Measurements from ENCODE around the gene QSOX2.
A peak's percentile ranks its signal among the peaks of the same experiment; 100 is the strongest.

The QSOX2 gene

DNA sequence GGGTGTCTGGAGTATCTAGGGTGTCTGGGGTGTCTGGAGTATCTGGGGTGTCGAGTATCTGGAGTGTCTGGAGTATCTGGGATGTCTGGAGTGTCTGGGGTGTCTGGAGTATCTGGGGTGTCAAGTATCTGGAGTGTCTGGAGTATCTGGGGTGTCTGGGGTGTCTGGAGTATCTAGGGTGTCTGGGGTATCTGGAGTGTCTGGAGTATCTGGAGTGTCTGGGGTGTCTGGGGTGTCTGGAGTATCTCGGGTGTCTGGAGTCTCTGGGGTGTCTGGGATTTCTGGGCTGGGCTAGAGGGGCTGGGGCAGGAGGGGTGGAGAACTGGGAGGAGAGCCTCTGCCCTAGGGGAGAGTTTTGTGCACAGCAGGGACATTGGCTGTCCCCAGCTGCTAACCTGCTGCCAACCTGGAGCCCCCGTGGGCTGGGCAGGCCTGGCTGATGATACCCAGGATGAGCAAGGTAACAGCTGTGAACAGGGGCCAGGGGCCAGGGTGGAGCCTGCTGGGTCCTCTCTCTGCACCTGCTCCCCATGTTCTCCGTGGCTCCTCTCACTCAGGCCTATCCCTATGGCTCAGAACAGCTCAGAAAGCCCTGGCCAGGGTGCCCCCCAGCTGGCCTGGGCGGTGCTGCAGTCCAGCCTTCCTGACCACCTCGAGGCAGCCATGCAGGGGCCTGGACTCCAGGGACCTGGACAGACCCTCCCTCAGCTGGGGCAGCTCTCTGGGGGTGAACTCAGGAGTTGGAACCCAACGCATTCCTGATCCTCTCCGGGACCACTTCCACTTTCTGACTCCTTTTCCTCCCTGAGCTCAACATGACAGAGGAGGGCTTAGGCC, 70.6 kb downstream of the QSOX2 start:
- H3K27ac ChIP-seq (ENCODE audit: insufficient read depth, low read length, poor library complexity, severe bottlenecking): no peak overlapping the region
- peaks cover 13% of the 10 kb centered on the region for H3K27me3 ChIP-seq (replicated peaks; ENCODE audit: control insufficient read depth, insufficient read depth, low read length, poor library complexity, severe bottlenecking)
- DNase-seq: no peak

DNA sequence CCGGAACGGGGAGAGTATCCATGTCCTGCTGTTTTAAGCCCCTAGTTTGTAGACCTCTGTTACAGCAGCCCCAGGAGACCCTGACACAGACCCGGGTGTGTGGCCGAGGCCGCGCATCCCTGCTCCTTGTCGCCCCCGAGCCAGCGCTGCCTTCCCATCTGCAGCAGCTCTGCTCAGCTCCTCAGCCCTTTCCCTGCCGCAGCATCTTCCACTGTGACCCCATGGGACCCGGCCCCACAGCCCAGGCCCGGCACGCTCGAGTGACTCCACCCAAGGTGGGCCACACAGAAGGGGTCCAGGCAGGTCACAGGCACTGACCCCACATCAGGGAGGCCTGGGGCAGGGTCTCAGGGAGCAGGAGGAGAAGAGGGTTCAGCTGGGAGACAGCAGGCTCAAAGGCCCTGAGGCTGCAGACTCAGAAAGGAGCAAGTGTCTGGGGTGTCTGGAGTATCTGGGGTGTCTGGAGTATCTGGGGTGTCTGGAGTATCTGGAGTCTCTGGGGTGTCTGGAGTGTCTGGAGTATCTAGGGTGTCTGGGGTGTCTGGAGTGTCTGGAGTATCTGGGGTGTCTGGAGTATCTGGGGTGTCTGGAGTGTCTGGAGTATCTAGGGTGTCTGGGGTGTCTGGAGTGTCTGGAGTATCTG, 71.8 kb downstream of the QSOX2 start:
- no peaks in the 10 kb centered on the region for H3K4me1 ChIP-seq (ENCODE audit: control insufficient read depth, insufficient read depth, low read length, poor library complexity, severe bottlenecking)
- no peak for DNase-seq
- H3K9me3 ChIP-seq (ENCODE audit: control insufficient read depth, low read length): no peaks in the 10 kb centered on the region
- peaks cover 23% of the 10 kb centered on the region for H3K27me3 ChIP-seq (replicated peaks; ENCODE audit: control insufficient read depth, insufficient read depth, low read length, poor library complexity, severe bottlenecking)
- H3K27ac ChIP-seq (ENCODE audit: insufficient read depth, low read length, poor library complexity, severe bottlenecking): no peak overlapping the region
- H3K36me3 ChIP-seq (ENCODE audit: control insufficient read depth, insufficient read depth, low read length): no peaks in the 10 kb centered on the region
- no peak overlapping the region for H3K4me3 ChIP-seq (ENCODE audit: insufficient read depth, low read depth, low read length, poor library complexity, severe bottlenecking)

More for the DNA sequence above, 70.6 kb downstream of the QSOX2 start:
- Histone ChIP-seq H3K4me1 (ENCODE audit: control insufficient read depth, insufficient read depth, low read length, poor library complexity, severe bottlenecking) (no peaks in the 10 kb centered on the region), H3K9me3 (ENCODE audit: control insufficient read depth, low read length) (no peaks in the 10 kb centered on the region), H3K4me3 (ENCODE audit: insufficient read depth, low read depth, low read length, poor library complexity, severe bottlenecking) (no peak overlapping the region), H3K36me3 (ENCODE audit: control insufficient read depth, insufficient read depth, low read length) (no peaks in the 10 kb centered on the region)

DNA sequence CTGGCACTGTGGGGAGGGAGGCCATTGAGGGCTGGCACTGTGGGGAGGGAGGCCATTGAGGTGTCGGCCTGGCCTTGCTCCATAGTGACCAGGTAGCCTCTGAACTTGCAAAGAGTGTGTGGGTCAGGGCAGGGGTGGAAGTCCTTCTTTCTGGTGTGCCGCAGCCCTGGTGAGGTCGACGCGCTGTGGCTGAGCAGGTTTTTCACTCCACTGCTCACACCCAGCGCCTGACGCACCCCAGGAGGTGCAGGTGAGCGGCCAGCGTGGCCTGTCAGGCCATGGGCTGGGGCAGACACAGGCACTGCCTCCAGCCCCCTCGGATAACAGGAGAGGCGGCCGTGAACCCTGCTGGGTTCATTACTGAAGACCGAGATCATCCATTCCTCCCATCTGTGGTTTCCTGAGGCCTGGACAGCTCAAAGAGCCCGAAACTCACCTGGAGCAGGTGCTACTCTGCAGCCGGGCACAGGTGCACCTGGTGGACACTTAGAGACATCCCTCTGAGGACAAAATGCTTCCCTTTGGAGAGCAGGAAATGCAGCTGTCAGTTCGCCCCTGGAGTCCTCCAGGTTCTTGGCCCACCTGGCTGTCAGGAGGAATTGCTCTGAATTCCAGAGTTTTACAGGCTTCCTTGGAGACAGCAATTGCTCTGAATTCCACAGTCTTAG, 73.1 kb downstream of the QSOX2 start:
- DNase-seq: no peak
- Histone ChIP-seq H3K27me3 (replicated peaks; ENCODE audit: control insufficient read depth, insufficient read depth, low read length, poor library complexity, severe bottlenecking) (peaks cover 23% of the 10 kb centered on the region), H3K4me3 (ENCODE audit: insufficient read depth, low read depth, low read length, poor library complexity, severe bottlenecking) (no peak overlapping the region), H3K9me3 (ENCODE audit: control insufficient read depth, low read length) (no peaks in the 10 kb centered on the region), H3K36me3 (ENCODE audit: control insufficient read depth, insufficient read depth, low read length) (no peaks in the 10 kb centered on the region), H3K27ac (ENCODE audit: insufficient read depth, low read length, poor library complexity, severe bottlenecking) (no peak overlapping the region), H3K4me1 (ENCODE audit: control insufficient read depth, insufficient read depth, low read length, poor library complexity, severe bottlenecking) (no peaks in the 10 kb centered on the region)

DNA sequence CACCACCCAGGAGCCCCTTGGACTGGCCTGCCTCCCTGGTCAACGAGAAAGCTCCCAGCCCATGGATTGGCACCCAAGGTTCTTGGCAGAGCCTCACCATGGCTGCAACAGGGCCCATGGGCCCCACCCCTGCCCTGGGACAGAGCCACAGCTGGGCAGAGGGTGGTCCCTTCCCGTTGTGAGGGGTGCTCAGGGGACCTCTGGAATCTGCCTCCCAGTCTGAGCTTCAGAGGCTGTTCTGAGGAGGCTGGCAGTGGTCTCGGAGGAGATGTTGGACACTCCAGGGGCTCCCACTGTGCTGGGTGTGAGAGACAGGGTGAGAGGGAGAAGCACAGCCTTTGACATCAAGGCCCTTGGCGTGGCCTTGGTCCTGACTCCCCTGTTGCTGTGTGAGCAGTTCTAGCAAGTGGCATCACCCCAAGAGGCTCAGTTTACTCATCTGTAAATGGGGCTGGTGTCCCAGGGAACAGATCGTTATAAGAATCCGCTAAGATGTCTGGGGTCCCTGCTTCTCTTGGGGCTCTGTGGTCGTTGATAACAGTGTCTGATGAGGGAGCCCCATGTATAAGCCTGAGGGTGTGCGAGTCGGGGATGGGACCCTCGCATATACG, 73.7 kb downstream of the QSOX2 start:
- Histone ChIP-seq H3K4me1 (ENCODE audit: control insufficient read depth, insufficient read depth, low read length, poor library complexity, severe bottlenecking) (no peaks in the 10 kb centered on the region), H3K36me3 (ENCODE audit: control insufficient read depth, insufficient read depth, low read length) (no peaks in the 10 kb centered on the region), H3K9me3 (ENCODE audit: control insufficient read depth, low read length) (no peaks in the 10 kb centered on the region), H3K27ac (ENCODE audit: insufficient read depth, low read length, poor library complexity, severe bottlenecking) (no peak overlapping the region), H3K27me3 (replicated peaks; ENCODE audit: control insufficient read depth, insufficient read depth, low read length, poor library complexity, severe bottlenecking) (peaks cover 23% of the 10 kb centered on the region), H3K4me3 (ENCODE audit: insufficient read depth, low read depth, low read length, poor library complexity, severe bottlenecking) (no peak overlapping the region)
- DNase-seq: no peak

DNA sequence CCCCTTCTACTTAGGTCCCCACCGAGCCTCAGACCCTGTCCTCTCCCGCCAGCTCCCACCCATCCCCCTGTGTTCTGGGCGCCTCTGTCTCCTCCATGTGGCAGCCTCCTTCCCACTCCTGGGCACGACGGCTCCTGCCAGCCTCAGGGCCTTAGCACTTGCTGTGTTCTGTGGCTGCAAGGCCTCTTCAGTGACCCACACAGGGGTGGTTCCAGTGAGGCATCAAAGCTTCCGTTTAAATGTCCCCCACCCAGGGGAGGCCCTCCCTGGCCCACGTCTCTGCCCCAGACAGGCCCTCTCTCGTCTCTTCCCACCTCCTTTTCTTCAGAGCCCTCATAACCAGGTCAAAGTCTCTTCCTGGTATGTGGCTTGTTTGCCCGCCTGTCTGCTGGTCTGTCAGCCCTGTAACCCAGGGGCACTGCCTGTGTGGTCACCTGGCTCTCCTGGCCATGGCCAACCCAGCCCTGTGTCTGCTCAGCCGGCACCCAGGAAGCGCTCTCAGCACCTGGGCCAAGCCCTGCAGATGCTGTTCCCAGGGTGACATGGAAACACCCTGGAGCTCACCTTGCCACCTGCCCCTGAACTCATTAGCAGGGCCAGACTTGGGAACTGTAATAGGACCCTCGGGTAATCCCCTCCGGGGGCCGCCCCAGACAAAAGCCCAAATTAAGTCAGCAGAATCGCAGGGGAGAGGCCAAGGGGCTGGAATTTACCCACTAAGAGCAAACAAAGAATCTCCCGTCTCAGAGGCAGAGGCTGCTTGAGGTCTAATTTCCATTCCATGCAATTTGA, 74.4 kb downstream of the QSOX2 start:
- H3K4me1 ChIP-seq (ENCODE audit: control insufficient read depth, insufficient read depth, low read length, poor library complexity, severe bottlenecking): no peaks in the 10 kb centered on the region
- no peak overlapping the region for H3K4me3 ChIP-seq (ENCODE audit: insufficient read depth, low read depth, low read length, poor library complexity, severe bottlenecking)
- no peaks in the 10 kb centered on the region for H3K9me3 ChIP-seq (ENCODE audit: control insufficient read depth, low read length)
- no peak for DNase-seq
- peaks cover 23% of the 10 kb centered on the region for H3K27me3 ChIP-seq (replicated peaks; ENCODE audit: control insufficient read depth, insufficient read depth, low read length, poor library complexity, severe bottlenecking)
- no peaks in the 10 kb centered on the region for H3K36me3 ChIP-seq (ENCODE audit: control insufficient read depth, insufficient read depth, low read length)
- no peak overlapping the region for H3K27ac ChIP-seq (ENCODE audit: insufficient read depth, low read length, poor library complexity, severe bottlenecking)

DNA sequence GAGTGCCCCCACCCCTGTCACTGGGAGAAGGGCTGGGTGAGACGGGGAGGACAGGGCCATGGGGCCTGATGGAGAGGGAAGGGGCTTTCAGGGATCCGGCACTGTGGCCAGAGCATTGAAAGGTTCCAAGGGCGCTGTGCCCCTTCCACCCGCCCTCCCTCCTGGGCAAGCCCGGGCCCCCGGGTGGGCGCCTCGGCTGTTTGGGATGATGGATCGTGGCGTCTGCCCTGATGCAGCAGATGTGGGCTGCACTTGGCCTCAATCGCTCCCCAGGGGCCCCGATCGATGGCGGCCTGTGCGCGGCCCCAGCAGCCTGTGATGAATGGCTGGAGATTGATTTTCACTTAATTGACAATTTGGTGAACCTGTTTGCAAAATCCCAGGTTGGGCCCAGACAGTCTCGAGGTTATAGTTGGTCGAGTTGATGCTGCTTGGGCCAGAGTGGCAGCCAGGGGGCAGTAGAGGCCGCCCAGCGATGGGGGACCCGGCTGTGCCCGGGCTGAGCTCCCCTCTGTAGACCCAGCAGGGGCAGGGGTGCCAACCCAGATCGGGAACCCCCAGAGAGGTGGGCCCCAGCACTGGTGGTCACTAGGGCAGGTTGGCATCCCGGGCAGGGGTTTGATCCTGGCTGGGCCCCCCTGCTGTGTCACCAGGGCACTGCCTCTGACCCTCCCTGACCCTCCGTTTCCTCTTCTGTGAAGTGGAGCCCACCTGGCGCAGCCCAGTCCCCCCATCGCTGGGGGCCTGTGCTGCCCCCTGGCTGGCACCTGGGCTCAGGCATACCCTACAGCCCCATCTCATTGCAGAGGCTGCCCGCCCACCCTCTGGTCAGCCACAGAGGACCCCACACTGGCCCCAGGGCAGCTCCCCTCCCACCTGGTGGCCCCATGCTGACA, 75.4 kb downstream of the QSOX2 start:
- DNase-seq: peak in 2 of 3 donors; percentile 12 to 16
- Histone ChIP-seq H3K27me3 (replicated peaks; ENCODE audit: control insufficient read depth, insufficient read depth, low read length, poor library complexity, severe bottlenecking) (peaks cover 23% of the 10 kb centered on the region), H3K27ac (ENCODE audit: insufficient read depth, low read length, poor library complexity, severe bottlenecking) (no peak overlapping the region), H3K9me3 (ENCODE audit: control insufficient read depth, low read length) (no peaks in the 10 kb centered on the region), H3K4me1 (ENCODE audit: control insufficient read depth, insufficient read depth, low read length, poor library complexity, severe bottlenecking) (no peaks in the 10 kb centered on the region), H3K36me3 (ENCODE audit: control insufficient read depth, insufficient read depth, low read length) (no peaks in the 10 kb centered on the region), H3K4me3 (ENCODE audit: insufficient read depth, low read depth, low read length, poor library complexity, severe bottlenecking) (no peak overlapping the region)

DNA sequence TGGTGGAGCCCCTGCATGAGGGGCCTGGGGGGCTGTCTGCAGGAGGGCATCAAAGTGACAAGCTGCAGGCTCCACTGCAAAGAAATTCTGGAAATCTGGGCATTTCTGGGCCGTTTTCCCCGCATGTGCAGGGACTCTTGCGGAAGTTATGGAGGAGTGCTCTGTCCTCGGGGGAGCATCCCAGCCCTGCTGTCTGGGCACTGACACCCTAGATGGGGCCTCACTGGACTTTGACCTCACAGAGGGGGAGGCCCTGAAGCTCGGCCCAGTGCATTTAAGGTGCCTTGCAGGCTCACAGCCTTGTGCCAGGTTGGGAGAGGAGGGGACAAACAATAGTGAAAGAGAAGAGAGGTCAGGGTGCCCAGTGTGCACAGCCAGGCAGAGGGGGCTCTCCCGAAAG, 76.1 kb downstream of the QSOX2 start:
- DNase-seq: no peak
- H3K27me3 ChIP-seq (replicated peaks; ENCODE audit: control insufficient read depth, insufficient read depth, low read length, poor library complexity, severe bottlenecking): peaks cover 23% of the 10 kb centered on the region
- no peaks in the 10 kb centered on the region for H3K9me3 ChIP-seq (ENCODE audit: control insufficient read depth, low read length)
- H3K27ac ChIP-seq (ENCODE audit: insufficient read depth, low read length, poor library complexity, severe bottlenecking): no peak overlapping the region
- no peak overlapping the region for H3K4me3 ChIP-seq (ENCODE audit: insufficient read depth, low read depth, low read length, poor library complexity, severe bottlenecking)
- H3K36me3 ChIP-seq (ENCODE audit: control insufficient read depth, insufficient read depth, low read length): no peaks in the 10 kb centered on the region
- H3K4me1 ChIP-seq (ENCODE audit: control insufficient read depth, insufficient read depth, low read length, poor library complexity, severe bottlenecking): no peaks in the 10 kb centered on the region

DNA sequence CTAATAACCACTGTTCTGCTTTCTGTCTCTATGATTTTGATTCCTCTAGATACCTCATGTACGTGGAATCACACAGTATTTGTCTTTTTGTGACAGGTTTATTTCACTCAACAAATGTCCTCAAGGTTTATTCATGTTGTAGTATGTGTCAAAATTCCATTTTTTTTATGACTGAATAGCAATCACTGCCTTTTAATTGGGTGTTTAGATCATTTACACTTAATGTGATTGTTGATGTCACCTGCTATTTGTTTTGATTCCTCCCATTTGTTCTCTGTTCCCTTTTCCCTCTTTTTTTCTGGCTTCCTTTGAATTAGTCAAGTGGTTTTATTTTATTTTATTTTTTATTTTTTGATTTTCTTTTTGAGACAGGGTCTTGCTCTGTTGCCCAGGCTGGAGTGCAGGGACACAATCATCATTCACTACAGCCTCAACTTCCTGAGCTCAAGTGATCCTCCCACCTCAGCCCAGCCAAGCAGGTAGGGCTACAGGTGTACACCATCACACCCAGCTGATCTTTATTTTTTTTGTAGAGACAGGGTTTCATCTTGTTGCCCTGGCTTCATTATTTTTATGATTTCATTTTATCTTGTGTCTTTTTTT, 82.3 kb downstream of the QSOX2 start:
- Histone ChIP-seq H3K4me1 (ENCODE audit: control insufficient read depth, insufficient read depth, low read length, poor library complexity, severe bottlenecking) (no peaks in the 10 kb centered on the region), H3K9me3 (ENCODE audit: control insufficient read depth, low read length) (no peaks in the 10 kb centered on the region), H3K27ac (ENCODE audit: insufficient read depth, low read length, poor library complexity, severe bottlenecking) (no peak overlapping the region), H3K4me3 (ENCODE audit: insufficient read depth, low read depth, low read length, poor library complexity, severe bottlenecking) (no peak overlapping the region), H3K27me3 (replicated peaks; ENCODE audit: control insufficient read depth, insufficient read depth, low read length, poor library complexity, severe bottlenecking) (no peaks in the 10 kb centered on the region), H3K36me3 (ENCODE audit: control insufficient read depth, insufficient read depth, low read length) (no peaks in the 10 kb centered on the region)
- no peak for DNase-seq
